GM19351 (cell line): ENCODE data around the gene INPP4B.
A peak's percentile ranks its signal among the peaks of the same experiment; 100 is the strongest.

ENCODE experiments used
- ATAC-seq: cut with Tn5 transposase; IDR thresholded peaks from one replicate; pipeline ENCODE4 v1.9.1; 2021; ENCODE audit warnings: mild to moderate bottlenecking, moderate library complexity; ENCODE audit not compliant: unreplicated experiment

INPP4B gene

GRCh38 chr4:142168181-142168580 lies 677.9 kb downstream of the INPP4B start:
- no peak for ATAC-seq

- no peak for ATAC-seq
Observed at GRCh38 chr4:142164767-142165500, 681.2 kb downstream of the INPP4B start.

- no peak for ATAC-seq
Observed at GRCh38 chr4:142161086-142161485, 685.0 kb downstream of the INPP4B start.

GRCh38 chr4:142160509-142160908 lies 685.6 kb downstream of the INPP4B start:
- ATAC-seq, result no peak

DNA sequence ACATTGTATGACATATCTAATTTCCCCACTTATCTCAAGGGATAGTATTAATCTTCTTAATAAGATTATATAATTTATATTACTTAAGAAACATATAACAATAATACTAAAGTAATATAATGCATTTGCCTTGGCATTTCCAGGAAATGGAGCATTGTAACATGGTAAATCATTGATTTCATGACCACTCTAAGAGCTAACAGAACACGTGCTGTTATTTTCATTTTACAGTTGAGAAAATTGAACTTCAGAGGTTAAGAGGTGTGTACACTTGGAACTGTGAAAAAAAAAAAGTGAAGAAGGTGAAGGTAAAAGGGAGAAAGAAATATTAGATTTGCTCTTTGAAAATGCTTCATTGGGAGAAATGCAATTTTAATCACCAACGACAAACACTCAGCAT lies 687.1 kb downstream of the INPP4B start:
- ATAC-seq, result no peak

DNA sequence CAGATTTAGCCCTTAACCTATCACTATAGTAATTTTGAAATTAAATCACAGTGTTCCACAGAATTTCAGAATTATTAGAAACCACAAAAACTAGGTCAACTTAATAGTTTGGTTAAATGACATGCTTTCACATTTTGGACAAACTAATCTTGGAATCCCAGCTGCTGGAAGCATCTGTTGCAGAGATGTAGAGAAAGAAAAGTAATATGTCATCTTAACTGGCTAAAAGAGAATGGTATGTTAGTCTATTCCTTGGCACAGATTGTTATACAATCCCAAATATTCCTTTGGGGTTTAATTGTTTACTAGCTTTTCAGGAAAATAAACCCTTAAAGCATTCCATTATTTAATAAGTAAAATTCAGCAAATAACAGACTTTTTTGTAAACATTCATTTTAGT lies 689.8 kb downstream of the INPP4B start:
- no peak for ATAC-seq

DNA sequence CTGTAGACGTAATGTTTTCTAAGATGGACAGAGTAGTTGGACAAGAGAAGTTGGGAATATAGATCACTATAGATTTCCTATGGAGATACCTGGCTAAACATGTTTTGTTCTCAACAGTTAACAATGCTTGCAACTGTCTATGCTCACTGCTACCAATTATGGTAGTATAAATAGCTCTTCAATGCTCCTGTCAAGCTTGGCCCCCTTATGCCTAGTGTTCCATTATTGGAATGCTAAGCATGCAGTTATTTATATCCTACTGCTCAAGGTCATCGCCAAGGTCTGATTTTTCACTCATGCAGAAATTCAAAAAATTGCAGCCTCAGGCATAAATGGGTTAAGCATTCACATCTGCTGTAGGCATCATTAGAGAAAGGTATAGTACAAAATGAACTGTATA lies 690.8 kb downstream of the INPP4B start:
- no peak for ATAC-seq

- no peak for ATAC-seq
Observed at GRCh38 chr4:142150483-142150882, 695.6 kb downstream of the INPP4B start.

DNA sequence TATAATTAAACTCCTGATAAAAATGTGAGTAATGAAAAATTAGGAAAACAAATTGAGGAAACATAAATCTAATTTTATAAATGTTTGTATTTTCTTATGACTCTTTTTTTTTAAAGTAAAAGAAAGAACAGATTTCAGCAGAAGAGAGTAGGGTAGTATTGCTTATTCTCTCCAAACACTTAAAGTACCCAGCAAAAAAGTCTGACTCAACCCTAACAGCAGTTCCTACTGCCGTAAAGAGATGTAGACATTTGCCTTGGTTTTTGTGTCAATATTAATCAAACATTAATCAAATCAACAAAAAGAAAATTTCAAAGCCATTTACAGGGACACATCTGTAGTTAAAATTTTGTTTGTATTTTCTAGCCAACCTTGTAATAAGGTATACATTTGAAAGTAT lies 701.3 kb downstream of the INPP4B start:
- no peak for ATAC-seq

GRCh38 chr4:142142366-142143054 lies 703.6 kb downstream of the INPP4B start:
- no peak for ATAC-seq

GRCh38 chr4:142141224-142141623 lies 704.9 kb downstream of the INPP4B start:
- ATAC-seq, result no peak

DNA sequence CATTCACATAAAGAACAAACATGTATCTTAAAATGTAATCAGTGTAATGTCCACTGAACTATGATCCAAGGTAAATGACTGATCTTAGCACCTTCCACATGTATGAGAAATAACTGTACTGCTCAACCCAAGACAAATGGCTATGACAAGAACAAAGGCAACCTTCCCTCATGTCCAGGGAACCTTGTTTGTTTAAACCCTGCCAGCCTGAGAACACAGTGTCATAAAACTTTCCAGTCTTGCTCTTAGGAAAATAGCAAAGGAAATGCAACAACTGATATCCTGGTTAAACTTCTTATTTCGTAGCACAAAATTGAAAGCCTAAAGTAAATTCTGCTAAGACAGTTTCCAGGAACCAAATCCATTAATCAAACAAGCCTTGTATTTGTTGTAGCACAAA lies 715.4 kb downstream of the INPP4B start:
- ATAC-seq, result no peak

DNA sequence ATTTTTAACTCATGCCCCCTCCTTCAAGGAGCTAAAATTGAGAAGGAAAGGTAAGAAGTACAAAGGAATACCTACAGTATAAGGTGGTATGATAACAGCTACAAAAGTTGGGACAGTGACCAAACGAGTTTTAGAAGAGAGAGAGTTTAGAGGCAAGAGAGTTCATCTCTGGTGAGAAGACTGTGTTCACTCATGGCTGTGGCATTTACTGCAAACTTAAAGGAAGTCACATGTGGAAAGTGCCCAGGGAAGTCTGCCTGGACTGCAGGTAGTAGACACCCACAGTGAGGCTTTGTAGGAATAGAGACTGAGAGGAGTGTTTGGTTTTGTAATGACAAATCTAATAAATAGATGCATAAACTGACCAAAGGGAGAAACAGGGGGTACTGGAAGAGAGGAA lies 716.2 kb downstream of the INPP4B start:
- ATAC-seq, result no peak

- no peak for ATAC-seq
Observed at GRCh38 chr4:142129473-142129872, 716.6 kb downstream of the INPP4B start.

DNA sequence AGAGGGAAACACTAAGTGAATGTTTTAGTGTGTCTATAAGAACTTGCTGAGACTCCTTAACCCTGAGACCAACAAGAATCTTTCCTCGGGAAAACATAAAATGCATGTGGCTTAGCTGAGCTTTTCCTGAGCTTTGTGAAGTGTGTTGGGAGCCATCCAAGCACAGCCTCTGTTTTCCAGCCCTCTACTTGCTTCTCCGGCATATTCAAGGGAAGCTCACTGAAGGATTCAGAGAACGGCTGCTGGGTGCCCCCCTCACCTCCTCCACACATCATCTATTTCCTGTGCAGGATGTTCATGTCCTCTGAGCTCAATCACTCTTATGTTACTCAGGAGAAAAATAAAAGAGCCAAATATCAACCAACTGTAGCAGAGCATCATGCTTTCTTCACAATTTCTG lies 717.6 kb downstream of the INPP4B start:
- no peak for ATAC-seq

- ATAC-seq, result peak; percentile 90
Observed at GRCh38 chr4:142126890-142127497, 719.1 kb downstream of the INPP4B start.

DNA sequence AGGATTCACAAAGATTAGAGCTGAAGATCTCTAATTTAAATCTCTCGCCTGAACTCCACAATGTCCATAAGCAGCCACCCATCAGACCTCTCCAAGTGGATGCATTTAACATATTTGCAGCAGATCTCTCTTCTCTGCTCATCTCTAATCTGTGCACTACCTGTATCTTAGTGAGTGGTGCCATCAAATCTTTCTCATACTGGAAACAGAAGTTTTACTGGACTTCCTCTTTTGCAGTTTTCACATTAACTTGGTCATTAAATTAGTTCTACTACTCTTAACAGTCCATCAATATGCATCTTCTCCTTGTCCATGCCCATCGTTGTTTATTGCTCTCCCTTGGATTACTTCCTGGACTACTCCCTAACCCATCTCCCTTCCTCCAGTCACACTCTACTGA lies 721.2 kb downstream of the INPP4B start:
- no peak for ATAC-seq

GRCh38 chr4:142121448-142122350 lies 724.4 kb downstream of the INPP4B start:
- no peak for ATAC-seq

- no peak for ATAC-seq
Observed at GRCh38 chr4:142120921-142121320, 725.2 kb downstream of the INPP4B start.

- no peak for ATAC-seq
Observed at GRCh38 chr4:142112451-142112850, 733.6 kb downstream of the INPP4B start.

GRCh38 chr4:142110136-142110535 lies 736.0 kb downstream of the INPP4B start:
- no peak for ATAC-seq
